NCI-H128 (cell line): Measurements from ENCODE around the gene LSAMP.

Source experiments
- DNase-seq: peaks from one replicate; lab custom pipeline; 2025; ENCODE audit not compliant: unreplicated experiment; lab: John Stamatoyannopoulos, UW

Gene LSAMP

DNA sequence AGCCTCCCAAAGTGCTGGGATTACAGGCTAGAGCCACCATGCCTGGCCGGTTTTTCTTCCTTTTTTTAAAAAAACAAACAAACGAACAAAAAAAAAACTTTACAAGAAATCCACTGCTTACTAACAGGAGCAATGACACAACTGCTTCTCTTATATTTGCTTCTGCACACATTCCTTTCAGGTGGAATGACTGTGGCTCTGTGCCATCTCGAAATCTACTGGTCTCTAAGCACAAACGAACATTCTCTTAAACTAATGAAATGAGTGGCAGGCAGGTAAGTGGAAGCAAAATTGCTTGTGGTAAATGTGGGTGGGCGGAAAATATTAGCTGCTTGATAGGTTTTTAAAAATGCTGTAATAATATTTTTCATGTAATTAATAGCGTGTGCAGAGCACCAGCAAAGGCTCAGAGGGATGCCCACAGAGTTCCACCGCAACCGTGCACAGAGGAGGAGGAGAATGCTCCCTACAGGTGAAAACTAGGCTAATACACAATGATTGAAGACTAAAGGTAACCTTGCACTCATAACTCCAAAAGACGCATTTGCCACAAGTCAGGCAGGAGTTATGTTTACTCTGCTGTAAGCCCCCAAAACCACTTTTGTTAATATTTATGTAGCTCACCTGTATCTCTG, 77.4 kb downstream of the LSAMP start:
- no peak for DNase-seq

DNA sequence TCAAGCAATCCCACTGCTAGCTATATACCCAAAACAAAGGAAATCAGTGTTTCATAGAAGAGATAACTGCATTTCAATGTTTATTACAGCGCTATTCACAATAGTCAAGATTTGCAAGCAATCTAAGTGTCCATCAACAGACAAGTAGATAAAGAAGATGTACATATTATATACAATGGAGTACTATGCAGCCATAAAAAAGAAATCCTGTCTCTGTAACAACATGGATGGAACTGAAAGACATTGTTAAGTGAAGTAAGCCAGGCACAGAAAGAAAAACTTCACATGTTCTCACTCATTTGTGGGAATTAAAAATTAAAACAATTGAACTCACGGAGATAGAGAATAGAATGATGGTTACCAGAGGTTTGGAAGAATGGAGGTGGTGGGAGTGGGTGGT, 89.2 kb downstream of the LSAMP start:
- no peak for DNase-seq

DNA sequence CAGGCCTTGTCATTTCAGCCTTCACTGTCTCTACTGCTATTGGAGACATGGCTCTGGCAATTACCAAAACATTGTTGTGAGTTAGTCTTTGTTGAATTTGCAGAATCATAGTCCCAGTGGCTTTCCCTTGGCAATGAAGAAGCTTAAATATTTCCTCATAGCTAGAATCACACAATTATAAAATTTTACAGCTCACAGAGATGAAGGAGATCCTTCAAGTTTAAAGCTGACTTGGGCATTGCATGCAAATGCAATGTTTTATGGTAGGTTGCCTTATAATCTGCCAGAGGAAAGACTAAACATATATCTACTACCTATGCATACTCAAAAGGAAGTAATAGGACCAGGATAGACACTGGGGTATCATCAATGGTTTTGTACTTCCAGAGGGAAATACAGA, 90.9 kb downstream of the LSAMP start:
- DNase-seq, result no peak

DNA sequence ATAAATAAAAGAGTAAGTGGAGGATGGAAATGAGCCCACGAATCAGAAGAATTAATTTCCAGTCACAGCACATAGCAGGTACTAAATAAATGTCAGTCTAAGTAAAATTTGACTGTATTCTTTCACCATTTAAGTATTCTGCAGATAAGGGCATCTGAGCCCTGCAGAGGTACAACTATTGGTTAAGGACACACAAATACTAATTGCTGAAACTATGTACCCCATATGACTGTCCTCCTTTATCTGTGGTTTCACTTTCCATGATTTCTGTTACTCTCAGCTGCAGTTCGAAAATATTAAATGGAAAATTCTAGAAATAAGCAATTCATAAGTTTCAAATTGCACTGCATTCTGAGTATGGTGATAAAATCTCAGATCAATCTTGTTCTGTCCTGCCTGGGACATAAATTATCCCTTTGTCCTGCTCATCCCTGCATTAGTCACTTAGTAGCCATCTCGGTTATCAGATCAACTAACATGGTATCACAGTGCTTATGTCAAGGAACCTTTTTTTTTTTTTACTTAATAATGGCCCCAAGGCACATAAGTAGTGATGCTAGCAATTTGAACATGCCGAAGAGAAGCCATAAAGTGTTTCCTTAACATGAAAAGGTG, 95.1 kb downstream of the LSAMP start:
- DNase-seq, result no peak

DNA sequence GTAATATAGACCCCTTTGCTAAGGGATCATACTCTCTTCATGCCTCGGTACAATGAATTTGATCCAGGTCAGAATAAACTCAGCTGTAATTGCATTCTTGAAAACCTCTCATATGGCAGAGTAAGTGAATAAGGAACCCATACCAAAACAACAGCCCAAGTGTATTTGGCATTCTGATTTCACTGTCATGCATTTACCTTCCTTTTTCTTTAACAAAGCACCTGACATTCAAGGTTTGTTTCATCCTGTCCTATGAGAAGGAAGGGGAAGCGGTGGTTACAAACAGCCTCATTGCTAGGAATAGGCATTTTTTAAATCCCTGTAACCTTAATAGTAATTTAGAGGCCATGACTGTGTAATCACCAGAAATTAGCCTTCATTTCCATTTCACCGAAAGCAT, 97.1 kb downstream of the LSAMP start:
- DNase-seq, result no peak

DNA sequence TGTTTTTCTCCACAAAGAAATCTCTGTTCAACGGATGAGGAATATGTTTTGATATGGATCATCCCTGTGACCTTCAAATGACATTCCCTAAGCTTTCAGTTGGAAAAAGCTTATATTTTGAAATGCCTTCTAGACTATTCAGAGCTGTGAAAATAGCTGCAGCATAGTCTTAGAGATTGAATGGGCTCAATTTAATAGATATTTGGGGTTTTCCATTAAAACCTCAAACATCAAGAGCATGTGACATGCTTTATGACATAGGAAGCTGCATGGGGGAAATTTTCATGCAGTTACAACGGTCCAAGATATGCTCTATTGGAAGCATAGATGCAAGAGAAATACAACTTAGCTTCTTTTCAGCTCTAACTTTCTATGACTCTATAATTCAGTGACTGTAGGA, 102.8 kb downstream of the LSAMP start:
- no peak for DNase-seq

DNA sequence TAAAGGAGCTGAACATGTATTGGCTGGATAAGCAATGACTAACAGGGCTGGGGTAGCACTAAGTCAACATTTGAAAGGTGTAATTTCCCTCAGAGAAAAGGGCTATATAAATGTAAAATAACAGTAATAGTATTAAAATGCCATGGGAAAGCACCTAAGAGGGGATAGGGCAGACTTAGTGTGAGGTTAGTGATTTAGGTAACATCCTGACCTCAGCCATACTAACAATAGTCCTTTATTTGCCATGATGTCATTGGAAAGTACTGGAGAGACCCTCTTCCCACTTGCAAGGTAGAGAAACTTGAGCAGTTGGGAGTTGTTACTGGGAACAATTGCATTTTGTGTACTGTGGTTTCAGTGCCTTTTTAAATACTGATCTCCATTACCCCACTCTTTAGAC, 103.4 kb downstream of the LSAMP start:
- no peak for DNase-seq

DNA sequence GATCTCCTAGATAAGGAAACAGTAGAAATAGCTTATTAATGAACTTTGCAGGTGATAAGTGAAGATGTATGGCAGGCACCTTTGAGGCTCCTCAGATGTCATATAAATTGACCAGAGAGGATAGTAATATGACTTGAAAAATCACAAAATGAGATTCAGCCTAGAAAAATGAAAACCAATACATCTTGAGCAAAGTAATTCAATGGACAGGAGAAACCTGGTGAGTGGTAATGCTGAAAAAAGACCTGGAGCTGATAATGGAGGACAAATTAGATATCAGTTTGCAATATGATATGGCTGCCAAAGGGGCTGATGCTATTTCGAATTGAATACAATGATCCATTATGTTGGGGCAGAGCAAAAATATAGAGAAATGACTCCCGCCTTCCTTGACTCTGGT, 103.9 kb downstream of the LSAMP start:
- DNase-seq, result no peak

DNA sequence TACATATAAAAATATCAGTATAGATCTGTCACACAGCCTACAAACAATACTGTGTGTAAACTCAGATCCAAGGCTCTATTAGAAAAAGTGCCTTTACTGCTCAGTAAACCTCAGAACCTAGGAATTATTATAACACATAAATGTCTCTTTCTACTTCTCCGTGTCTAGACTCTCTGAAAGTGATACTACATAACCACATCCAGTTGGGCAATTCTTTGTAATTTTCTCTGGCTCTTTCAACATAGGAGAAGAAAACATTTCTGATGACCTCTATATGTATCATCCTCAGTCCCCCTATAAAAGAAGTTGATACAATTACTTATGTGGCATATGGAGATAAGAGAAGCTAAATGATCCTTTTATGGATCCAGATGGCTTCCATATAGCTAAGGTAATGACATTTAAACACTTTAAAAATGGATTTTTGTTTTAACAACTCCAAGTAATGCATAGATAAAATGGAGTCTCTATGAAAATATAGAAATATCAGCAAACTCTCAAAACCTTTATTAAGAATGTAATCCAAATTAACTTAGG, 104.5 kb downstream of the LSAMP start:
- DNase-seq, result no peak

DNA sequence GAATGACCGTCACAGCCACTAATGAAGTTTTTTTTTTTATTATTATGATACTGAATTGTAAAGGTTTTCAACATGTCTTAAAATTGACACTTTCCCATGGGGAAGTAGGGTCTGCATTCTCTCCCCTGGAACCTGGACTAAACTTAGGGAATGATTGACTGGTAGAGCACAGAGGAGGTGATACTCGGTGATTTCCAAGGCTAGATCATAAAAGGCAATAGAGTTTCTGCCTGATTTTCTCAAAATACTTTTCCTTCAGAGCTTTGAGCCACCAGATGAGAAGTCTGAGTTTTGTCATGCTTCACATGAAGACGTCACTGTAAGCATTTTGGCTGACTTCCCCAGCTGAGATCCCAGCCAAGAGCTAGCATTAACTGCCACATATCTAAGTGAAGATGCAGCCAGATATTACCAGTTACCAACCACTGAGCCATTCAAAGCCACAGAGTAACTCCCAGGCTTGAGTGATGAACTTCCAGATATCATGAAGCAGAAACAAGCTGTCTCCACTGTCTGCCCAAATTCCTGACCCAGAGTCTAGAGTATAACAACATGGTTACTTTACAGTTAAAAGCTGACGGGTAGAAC, 105.8 kb downstream of the LSAMP start:
- DNase-seq, result no peak

DNA sequence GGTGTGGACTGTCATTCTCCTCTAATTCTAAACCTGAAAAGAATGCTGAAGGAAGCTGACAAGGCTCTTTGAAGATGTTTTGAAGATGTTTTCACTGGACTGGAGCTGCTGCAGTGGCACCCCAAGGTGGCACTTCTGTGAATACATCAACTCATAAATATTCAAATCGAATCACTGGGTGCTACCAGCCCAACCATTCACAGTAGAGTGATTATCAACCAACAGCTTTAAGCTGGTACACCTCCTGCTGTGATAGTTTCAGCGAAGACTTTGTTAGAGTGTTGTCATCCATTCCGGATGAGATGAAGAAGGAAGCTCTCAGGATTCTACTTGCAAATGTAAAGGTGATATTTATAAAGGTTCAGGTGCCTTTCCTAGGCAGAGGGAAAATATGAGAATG, 106.6 kb downstream of the LSAMP start:
- no peak for DNase-seq

DNA sequence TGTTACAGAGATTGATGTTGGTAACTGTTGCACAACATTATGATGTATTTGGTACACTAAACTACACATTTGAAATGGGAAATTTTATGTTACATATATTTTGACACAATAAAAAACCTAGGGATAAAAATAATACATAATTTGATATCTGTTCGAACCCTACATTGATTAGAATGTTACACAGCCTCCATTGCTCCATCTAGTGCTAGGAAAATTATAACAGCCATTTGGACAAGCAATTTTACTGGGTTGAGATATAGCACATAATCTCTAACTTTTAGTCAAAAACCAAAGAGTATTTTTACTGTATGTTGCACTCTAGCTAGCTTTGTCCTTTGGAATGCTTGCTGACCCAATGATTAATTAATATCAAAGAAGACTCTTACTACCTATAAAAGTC, 108.1 kb downstream of the LSAMP start:
- no peak for DNase-seq

DNA sequence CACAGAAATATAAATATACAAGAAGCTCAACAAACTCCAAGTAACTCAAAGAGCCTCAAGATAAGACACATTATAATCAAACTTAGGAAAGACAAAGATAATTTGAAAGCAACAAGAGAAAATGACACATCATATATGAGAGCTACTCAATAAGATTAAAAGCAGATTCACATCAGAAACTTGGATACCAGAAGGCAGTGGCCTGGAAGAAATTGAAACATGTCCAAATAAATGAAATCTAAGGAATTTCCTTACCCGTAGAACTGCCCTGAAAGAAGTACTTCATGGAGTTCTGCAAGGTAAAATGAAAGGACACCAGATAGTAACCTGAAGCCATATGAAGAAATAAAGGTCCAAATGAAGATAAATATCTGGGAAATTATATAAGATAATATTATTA, 113.9 kb downstream of the LSAMP start:
- DNase-seq, result no peak

DNA sequence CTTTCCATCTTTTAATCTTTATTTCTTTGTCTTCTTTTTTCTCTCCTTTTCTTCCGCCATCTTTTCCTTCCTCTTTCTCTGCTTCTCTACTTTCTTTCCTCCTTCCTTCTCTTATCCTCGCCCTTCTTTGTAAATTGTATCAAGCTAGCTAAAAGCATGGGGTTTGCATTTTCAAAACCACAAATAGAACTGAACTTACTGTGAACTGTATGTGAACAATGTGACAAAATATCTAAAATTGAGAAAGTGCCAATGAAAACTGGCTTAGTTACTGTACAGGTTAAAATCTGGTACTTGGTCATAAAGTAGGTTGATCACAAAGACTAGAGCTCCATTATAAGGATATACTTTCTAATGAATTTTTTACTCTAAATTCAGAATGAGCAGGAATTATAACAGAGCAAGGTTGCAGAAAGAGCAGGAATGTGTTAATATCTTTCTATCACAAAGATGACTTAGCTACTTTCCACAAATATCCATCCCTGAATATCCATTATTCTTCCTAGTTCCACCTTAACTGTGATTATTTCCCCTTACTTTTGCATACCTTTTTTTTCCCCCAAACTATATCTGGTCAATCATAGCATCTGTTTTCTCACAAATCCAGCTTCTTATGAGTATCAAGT, 122.4 kb downstream of the LSAMP start:
- no peak for DNase-seq

DNA sequence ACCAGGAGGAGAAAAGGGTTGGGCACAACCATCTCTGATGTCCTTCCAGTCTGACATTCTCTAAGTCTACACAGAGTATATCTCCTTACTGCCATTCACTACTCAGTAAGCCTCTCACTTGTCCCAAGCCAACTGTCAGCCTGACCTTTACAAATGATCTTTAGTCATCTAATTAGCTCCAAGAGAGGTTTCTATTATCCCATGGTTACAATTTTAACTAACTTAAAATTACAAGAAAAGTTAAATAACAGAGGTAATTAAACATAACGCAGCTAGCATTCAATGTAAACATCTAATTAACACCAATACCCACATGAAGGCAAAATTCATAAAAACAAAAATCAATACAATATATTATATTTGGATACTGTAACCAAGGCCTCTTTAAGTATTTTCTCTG, 126.9 kb downstream of the LSAMP start:
- no peak for DNase-seq

DNA sequence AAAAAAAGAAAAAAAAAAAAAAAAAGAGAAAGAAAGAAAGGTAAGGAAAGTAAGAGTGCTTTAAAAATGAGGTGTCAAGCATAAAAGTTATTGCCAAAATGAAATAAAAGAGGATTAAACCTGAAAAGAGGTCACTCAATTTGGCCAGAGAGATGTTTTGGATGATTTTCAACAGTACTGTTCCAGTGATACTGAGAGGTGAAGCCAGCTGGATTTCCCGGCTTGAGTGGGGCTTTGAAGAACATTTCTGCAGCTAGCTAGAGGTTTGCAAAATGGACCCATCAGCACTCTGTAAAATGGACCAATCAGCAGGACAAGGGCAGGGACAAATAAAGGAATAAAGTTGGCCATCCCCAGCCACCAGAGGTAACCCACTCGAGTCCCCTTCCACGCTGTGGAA, 128.5 kb downstream of the LSAMP start:
- DNase-seq, result no peak

DNA sequence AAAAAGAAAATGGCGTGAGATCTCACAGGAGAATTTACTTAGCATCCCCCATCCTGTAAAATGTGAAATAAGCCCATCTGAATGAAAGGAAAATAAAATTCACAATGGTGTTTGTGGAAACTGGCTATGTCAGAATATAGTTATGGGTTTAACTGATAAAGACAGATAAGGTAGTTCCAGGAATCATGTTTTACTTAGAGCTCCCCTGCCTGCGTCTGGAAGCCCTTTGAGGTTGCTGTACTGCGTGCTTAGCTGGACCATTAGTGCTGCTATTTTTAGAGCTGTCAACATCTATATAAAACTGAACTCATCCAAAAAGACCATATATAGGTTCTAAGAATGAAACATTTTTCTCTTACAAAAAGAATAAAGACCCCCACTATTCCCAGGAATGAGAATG, 130.8 kb downstream of the LSAMP start:
- no peak for DNase-seq

DNA sequence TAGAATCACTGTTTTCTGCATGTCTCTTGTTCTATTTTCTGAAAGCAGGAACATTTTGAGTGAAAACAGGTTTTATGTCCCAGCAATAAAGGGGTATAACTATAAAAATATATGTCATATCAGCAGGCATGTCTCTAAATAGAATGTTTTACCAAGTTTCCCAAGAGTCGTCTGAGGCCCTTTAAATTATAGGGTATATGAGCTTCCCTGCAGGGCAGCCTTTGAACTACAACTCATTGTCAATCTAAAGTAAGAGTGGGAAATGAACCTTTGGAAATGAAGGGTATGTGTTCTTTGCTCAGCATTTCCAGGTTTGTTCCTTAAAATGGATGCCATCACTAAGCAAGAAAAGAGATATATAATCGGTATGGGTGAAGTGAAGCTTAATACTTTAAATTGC, 138.6 kb downstream of the LSAMP start:
- no peak for DNase-seq

DNA sequence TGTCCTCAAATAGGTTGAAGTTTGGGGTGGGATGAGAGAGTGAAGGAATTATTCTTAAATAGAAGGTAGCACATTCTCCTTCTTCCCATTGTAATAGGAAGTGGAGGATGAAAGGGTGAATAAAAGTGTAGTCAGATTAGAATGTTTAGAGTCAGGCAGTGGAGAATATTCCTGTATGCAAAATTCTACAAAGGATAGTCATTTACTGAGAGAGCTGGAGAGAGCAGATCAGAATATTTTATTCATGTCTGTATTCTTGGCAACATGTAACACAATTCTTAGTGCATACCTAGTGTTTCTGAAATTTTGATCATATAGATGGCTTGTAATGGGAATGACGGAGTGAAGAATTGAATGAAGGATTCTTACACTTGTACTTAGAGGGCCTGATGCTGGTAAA, 139.1 kb downstream of the LSAMP start:
- no peak for DNase-seq

DNA sequence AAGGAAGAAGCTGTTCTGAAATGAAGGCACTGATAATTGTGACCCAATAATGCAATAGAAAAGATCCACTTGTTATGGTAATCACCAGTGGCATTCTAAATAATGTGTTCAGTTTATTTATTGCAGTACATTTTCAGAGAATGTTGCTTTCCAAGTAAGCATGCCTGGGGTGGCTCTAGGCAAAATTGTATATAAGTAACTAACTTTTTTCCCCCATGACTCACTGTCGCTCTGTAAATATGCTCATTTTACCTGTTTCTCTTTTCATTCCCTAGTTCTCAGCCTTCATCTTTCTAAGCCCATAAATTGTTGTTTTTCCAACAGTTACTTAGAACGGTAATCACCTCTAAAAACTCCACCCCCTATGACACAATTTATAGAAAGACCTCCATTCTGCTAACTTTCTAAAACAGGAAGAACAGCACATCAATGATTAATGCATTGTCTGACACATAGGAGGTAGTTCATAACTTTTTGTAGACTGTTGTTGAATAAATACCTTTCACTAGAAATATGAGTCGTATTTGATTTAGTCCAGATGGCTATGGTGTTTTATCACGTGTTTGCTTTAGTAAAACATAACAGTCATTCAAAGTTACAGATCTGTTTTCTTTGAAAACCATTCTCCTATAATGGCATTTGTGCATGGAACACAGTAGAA, 143.1 kb downstream of the LSAMP start:
- no peak for DNase-seq

DNA sequence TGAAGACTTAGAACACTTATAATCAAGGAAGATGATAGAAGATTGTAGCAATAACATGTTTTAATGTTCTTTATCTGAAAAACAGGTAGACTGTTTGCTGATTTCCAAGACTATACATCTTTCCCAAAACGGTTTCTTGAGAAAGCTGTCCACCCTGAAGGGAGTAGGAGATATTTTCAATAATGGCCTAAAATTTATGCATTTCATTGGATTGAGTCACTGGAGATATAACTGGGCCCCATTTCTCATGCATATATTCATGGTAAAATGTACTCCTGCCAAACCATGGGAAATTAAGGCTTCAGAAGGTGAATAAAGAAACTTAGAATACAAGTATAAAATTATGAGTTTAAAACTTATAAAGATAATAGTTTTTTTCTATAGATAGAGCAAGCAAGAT, 143.9 kb downstream of the LSAMP start:
- no peak for DNase-seq

DNA sequence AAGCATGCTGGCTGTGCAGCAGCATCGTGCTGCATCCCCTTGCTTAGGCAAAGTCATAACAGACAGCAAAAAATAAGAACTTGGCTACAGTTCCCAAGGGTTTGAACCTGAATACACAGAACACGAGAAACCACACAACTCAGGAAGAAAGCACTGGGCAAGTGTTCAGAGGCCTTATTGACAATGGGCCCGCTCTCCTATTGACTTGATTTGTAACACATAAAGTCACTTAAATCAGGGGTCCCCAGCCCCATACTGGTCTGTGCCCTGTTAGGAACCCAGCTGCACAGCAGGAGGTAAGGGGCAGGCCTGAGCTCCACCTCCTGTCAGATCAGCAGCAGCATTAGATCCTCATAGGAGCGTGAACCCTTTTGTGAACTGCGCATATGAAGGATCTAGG, 145.1 kb downstream of the LSAMP start:
- DNase-seq, result no peak
